A673 (cell line): ENCODE results near the gene SLBP. TPM values are rescaled to one million over a fixed set of nuclear protein-coding genes. Genes with fewer than 3 reads are reported as not detected.

Source experiments
- BruUV-seq: library from RNA; stranded (reverse); fragments of 400-500 nt; replicated peaks from 2 replicates; lab custom pipeline; 2021; lab: Mats Ljungman, UMichigan
- CTCF ChIA-PET: fragments of 300-600 bp; sonication (Branson Sonifier 250); formaldehyde crosslinking; loops from one replicate; lab custom pipeline; 2022; ENCODE audit warnings: antibody characterized with exemption; lab: Charles Lee
- POLR2A ChIA-PET: fragments of 300-600 bp; sonication (Branson Sonifier 250); formaldehyde crosslinking; loops from one replicate; lab custom pipeline; 2022; ENCODE audit warnings: antibody characterized with exemption; ENCODE audit not compliant: low non-redundant PET; lab: Charles Lee
- DNase-seq: peaks from one replicate; pipeline ENCODE4 v3.0.0-alpha.2; 2015; ENCODE audit warnings: low spot score
- H3K27ac ChIP-seq: fragments of 200-600 bp; sonication (generic); 2 replicates; pipeline ENCODE4 v1.5.1; 2016; ENCODE audit warnings: mixed run types, low read depth, mild to moderate bottlenecking, mixed read lengths, antibody characterized with exemption, low read length; ENCODE audit not compliant: poor library complexity, severe bottlenecking
- H3K27me3 ChIP-seq: fragments of 200-600 bp; sonication (generic); replicated peaks from 2 replicates; pipeline ENCODE4 v1.6.1; 2017; ENCODE audit warnings: mixed run types, low read depth, mild to moderate bottlenecking, mixed read lengths, antibody characterized with exemption, low read length; ENCODE audit not compliant: insufficient read depth, poor library complexity
- H3K36me3 ChIP-seq: fragments of 200-600 bp; sonication (generic); 2 replicates; pipeline ENCODE4 v1.6.1; 2016; ENCODE audit warnings: mixed run types, mild to moderate bottlenecking, mixed read lengths, antibody characterized with exemption, low read length; ENCODE audit not compliant: insufficient read depth, poor library complexity, severe bottlenecking
- H3K4me1 ChIP-seq: fragments of 200-600 bp; sonication (generic); 2 replicates; pipeline ENCODE4 v1.6.1; 2017; ENCODE audit warnings: mixed run types, mild to moderate bottlenecking, mixed read lengths, antibody characterized with exemption, low read length; ENCODE audit not compliant: insufficient read depth, poor library complexity, severe bottlenecking
- H3K4me3 ChIP-seq: fragments of 200-600 bp; sonication (generic); 2 replicates; pipeline ENCODE4 v1.5.1; 2016; ENCODE audit warnings: low read depth, mixed run types, mild to moderate bottlenecking, mixed read lengths, low read length; ENCODE audit not compliant: poor library complexity, severe bottlenecking
- H3K9me3 ChIP-seq: fragments of 200-600 bp; sonication (generic); 2 replicates; pipeline ENCODE4 v1.6.1; 2016; ENCODE audit warnings: mixed run types, low read depth, mild to moderate bottlenecking, mixed read lengths, antibody characterized with exemption, low read length; ENCODE audit not compliant: poor library complexity, severe bottlenecking
- EZH2 ChIP-seq: fragments of 200-600 bp; sonication (generic); IDR thresholded peaks from 2 replicates; pipeline ENCODE4 v1.6.1; 2017; ENCODE audit warnings: borderline replicate concordance, low read depth, mild to moderate bottlenecking, mixed read lengths, antibody characterized with exemption, low read length; ENCODE audit not compliant: poor library complexity, severe bottlenecking
- intact Hi-C: fragments of 100-400 bp; cut with micrococcal nuclease; formaldehyde crosslinking; loops from one replicate; pipeline ENCODE4 v1.10.0; 2022; ENCODE audit not compliant: unreplicated experiment
- total RNA-seq: library from RNA; stranded (reverse); gene quantifications from 2 replicates; pipeline ENCODE4 v1.2.3, GENCODE V29; 2021
- TF ChIP-seq, protein P1 (sequence below): fragments of 300-800, 200-600 bp; sonication (generic); conservative IDR thresholded peaks from 2 replicates; pipeline ENCODE4 v1.5.1; 2017; ENCODE audit warnings: low read depth, mild to moderate bottlenecking, antibody characterized with exemption, low read length, moderate library complexity, mixed read lengths

SLBP gene
- total RNA-seq, 1 experiment from 2014 or later, result 85.5 TPM

DNA sequence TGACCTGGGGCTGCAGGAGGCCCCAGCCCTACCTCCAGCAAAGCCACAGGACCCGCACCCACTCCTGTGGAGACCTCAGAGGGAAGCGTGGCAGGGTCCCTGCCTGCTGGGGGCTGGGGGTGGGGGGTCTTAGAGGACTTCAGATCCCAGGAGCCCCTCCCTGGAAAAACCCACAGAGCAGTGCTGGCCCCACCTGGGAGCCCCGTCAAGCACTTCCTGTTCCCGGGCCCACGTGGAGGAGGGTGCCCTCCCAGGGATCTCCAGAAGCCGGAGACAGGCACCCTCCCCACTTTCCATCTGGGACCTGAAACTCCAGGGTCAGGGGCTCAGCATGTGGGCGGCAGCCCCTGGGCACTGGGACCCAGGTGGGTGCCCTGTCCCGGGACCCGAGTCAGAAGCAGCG, 41.2 kb upstream of the SLBP start:
- intact Hi-C loops, result no loop called here
- Histone ChIP-seq H3K4me1 (no peaks in the 10 kb centered on the region), H3K36me3 (no peaks in the 10 kb centered on the region), H3K27ac (no peak overlapping the region), H3K4me3 (no peak overlapping the region), H3K9me3 (no peaks in the 10 kb centered on the region), H3K27me3 (no peaks in the 10 kb centered on the region)
- no peak for TF ChIP-seq EZH2
- TF ChIP-seq, protein P1, sequence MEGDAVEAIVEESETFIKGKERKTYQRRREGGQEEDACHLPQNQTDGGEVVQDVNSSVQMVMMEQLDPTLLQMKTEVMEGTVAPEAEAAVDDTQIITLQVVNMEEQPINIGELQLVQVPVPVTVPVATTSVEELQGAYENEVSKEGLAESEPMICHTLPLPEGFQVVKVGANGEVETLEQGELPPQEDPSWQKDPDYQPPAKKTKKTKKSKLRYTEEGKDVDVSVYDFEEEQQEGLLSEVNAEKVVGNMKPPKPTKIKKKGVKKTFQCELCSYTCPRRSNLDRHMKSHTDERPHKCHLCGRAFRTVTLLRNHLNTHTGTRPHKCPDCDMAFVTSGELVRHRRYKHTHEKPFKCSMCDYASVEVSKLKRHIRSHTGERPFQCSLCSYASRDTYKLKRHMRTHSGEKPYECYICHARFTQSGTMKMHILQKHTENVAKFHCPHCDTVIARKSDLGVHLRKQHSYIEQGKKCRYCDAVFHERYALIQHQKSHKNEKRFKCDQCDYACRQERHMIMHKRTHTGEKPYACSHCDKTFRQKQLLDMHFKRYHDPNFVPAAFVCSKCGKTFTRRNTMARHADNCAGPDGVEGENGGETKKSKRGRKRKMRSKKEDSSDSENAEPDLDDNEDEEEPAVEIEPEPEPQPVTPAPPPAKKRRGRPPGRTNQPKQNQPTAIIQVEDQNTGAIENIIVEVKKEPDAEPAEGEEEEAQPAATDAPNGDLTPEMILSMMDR, result no peak
- CTCF ChIA-PET, result no interaction called here
- BruUV-seq, result no TSS peak
- POLR2A ChIA-PET, result no interaction called here
- DNase-seq, result no peak

DNA sequence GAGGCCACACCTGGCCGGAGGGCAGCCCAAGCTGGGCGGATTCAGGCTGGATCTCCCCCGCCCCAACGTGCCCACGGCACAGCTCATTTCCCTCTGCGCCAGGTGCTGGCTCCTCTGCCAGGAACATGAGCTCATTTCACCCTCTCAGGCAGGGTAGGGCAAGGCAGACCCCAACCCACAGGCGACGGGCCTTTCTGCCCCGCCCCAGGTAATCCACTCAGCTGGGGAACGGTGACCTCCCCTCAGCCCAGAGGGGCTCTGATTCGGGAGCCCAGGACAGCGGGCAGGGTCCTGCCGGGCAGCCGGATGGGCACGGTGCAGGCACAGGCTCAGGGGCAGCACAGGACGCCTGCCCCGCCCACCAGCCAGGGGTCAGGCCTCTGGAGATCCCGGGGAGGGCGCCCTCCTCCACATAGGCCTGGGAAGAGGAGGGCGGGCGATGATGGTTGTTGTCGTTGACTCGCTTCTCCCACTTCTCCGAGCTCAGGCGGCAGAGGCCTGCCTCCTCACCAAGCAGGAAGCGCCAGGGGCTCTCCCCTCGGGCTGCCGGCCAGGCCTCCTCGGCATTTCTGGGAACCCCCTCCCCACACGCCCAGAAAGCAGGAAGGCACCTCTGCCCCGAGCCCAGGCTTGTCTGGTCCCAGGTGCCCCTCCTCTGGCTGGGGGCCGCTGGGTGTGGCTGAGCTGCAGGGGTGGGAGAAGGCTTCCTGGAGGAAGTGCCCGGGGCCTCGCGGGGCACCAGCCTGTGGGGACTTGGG, 40.3 kb upstream of the SLBP start:
- Histone ChIP-seq H3K36me3 (no peaks in the 10 kb centered on the region), H3K27ac (no peak overlapping the region), H3K27me3 (no peaks in the 10 kb centered on the region), H3K9me3 (no peaks in the 10 kb centered on the region), H3K4me3 (no peak overlapping the region), H3K4me1 (no peaks in the 10 kb centered on the region)
- no peak for TF ChIP-seq EZH2
- TF ChIP-seq, protein P1, result no peak
- DNase-seq, result no peak
- intact Hi-C loops, result no loop called here
- POLR2A ChIA-PET, result interaction anchor here (0.6 kb wide), 1 partner anchor 156 kb away, joined by 3 read pairs; no protein-coding TSS in a partner anchor
- CTCF ChIA-PET, result no interaction called here
- BruUV-seq, result no TSS peak

DNA sequence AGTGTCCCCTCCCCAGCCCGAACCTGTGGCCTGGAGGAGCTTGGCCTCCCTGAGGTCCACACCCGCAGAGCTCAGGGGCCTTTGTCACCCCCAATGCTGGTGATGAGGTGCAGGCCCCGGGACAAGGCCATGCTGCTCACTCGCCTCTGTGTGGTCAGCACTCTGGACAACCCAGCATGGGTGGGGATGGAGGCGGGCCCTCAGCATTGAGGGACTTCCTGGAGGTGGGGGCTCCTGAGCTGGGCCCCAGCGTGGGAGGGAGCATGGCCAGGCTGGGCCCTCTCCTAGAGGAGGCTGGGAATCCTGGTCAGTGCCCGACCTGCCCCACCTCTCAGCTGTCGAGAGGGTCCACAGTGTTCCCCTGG, 39.8 kb upstream of the SLBP start:
- TF ChIP-seq, protein P1, result no peak
- no peak for TF ChIP-seq EZH2
- no peak for DNase-seq
- BruUV-seq, result no TSS peak
- intact Hi-C loops, result no loop called here
- Histone ChIP-seq H3K27me3 (no peaks in the 10 kb centered on the region), H3K36me3 (no peaks in the 10 kb centered on the region), H3K27ac (no peak overlapping the region), H3K4me1 (no peaks in the 10 kb centered on the region), H3K9me3 (no peaks in the 10 kb centered on the region), H3K4me3 (no peak overlapping the region)
- ChIA-PET POLR2A (interaction anchor here (0.6 kb wide), 1 partner anchor 157 kb away, joined by 3 read pairs; no protein-coding TSS in a partner anchor), CTCF (no interaction called here)
